HTR-8/SVneo (cell line): ENCODE data around the gene FRMD3.
A peak's percentile ranks its signal among the peaks of the same experiment; 100 is the strongest.
"Not testable (repeated sequence)": the region's sequence is repeated elsewhere in the genome, so short reads cannot be mapped to it uniquely, and the experiment has no call there.

Experiments used
- DNase-seq: peaks from one replicate; pipeline ENCODE4 v3.0.0; 2011; ENCODE audit warnings: low spot score, mixed read lengths; ENCODE audit not compliant: insufficient read length
- FAIRE-seq: peaks from 2 replicates; lab custom pipeline; 2011; peaks lifted over from hg19 to GRCh38; lab: Jason Lieb, UNC

FRMD3 gene

DNA sequence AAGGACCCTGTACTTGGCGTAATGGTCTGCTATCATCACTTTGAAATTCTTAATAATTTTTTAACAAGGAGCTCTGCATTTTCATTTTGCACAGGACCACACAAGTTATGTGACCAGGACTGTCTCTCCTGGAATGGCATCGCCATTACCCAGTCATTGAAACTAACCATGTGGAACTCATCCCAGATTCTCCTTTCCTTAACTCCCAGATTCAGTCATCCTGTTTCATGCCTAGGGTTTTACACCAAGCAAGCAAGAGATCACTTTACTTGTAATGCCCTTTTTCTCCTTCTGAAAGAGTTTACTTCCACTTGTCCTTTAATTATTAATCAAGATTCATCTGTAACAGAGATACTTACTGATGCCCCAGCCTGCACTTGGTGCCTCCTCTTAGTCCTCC lies 12.0 kb downstream of the FRMD3 start:
- DNase-seq, result no peak
- FAIRE-seq, result no peak

DNA sequence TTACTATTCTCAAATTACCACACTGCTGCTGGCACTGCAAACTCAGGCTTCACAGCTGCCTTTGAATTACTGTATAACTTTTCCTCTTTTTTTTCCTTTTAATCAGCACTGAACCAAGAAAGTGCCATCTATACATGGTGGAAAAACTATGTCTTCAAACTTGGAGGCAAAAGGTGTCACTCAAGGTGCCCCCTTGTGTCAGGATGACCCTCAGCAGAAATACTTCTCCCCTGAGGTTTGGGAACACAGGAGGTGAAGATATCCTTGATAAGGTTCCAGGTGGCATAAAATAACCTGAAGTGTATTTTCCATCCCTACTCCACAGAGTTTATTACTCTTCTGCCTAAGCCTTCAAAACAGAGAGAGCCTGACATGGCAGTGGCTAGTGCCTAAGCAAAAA lies 14.5 kb downstream of the FRMD3 start:
- DNase-seq (no peak), FAIRE-seq (no peak)

GRCh38 chr9:83521411-83521810 lies 16.8 kb downstream of the FRMD3 start:
- no peak for FAIRE-seq
- no peak for DNase-seq

- DNase-seq (no peak), FAIRE-seq (no peak)
Measured at GRCh38 chr9:83521011-83521410, 17.2 kb downstream of the FRMD3 start.

DNA sequence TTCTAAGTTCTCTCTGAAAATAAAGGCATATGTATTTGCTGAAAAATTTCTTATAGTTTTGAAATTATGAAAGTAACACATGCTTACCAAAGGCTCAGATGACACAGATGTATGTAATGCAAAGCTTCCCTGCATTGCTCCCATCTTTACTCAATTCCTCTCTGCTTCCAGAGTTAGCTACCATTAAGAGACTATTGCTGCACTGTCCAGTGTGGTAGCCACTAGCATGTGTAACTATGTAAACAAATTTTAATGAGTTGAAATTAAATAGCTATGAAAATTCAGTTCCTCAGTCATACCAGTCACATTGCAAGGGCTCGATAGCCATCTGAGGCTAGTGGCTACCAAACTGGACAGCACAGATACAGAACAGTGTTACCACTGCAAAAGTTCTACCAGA lies 17.9 kb downstream of the FRMD3 start:
- DNase-seq (no peak), FAIRE-seq (no peak)

GRCh38 chr9:83517980-83518379 lies 20.2 kb downstream of the FRMD3 start:
- FAIRE-seq, DNase-seq: not testable (repeated sequence)

GRCh38 chr9:83514767-83515166 lies 23.4 kb downstream of the FRMD3 start:
- DNase-seq (no peak), FAIRE-seq (no peak)

DNA sequence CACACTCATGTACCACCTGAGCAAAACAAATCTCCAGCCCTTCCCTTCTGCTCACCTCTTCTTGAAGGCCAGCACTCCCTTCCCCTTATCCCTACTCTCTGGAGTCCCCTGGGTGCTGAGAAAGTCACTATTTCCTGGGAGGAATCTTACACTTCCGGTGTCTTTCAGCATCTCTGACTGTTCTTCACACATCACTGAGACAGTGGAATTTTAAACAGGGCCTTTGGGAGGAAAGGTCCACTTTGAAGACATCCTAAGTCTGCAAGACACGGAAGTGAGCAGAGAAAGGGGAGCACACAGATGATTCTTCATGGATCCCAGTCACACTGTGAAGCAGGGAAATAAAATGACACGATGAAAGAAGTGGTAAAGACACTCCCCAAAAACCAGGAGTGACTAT lies 25.6 kb downstream of the FRMD3 start:
- DNase-seq (no peak), FAIRE-seq (no peak)

DNA sequence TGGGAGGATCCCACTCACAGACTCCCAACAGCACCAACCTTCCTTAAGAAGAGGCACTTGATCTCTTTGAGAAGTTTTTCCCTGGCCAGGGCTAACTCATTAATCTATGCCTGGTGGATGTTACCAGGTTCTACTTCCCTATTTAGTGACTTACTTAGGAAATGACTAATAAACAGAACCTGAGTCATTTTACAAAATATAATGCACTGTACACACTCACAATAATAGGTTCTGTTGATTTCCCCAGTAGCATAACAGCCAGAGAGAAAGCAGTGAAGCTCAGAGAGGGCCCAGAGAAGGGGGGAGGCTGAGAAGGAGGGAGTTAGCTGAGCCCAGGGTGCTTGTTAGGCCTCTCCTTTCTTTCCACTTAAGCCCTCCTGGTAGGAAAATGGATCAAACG lies 27.1 kb downstream of the FRMD3 start:
- no peak for DNase-seq
- FAIRE-seq, result no peak

- peak; percentile 26 for DNase-seq
- FAIRE-seq, result no peak
Measured at GRCh38 chr9:83509402-83509801, 28.8 kb downstream of the FRMD3 start.

- DNase-seq, result no peak
Measured at GRCh38 chr9:83508067-83508466, 30.1 kb downstream of the FRMD3 start.

GRCh38 chr9:83505282-83505681 lies 32.9 kb downstream of the FRMD3 start:
- DNase-seq (no peak), FAIRE-seq (no peak)

More at GRCh38 chr9:83508067-83508466, 30.1 kb downstream of the FRMD3 start:
- FAIRE-seq, result no peak

- no peak for DNase-seq
- FAIRE-seq, result no peak
Measured at GRCh38 chr9:83503866-83504265, 34.3 kb downstream of the FRMD3 start.

DNA sequence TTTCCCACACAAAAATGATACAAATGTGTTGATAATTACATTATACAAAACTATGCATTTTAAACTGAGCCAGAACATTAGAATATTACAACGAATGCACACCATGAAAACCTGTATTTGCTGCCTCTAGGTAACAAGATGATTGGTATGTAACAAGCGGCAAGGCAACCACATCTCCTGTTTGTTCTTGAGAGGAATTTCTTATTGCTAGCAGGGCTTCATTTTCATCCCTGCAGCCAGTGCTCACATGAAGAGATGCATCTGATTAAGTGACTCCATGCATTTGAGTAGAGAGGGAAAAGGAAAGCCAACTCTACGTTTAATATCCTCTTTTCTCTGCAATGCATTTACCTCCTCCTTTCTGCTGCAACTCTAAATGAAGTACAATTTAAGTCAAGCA lies 36.6 kb downstream of the FRMD3 start:
- FAIRE-seq (no peak), DNase-seq (no peak)

DNA sequence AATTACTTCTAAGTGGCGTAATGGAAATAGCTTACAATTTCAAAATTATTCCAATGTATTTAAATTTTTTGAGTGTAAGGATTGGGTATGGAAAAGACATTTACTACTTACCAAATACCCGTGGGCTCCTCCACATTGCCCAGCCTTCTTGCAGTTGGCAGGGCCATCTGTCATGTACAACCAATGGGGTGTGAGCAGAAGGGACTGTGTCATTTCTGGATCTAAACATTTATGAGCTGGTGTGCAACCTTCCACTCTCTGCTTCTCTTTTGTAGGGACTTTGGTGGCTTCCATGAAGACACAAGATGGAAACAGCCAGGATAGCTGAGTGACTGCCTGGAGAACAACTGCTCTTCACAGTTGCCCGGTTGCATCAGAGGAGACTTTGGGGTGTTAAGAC lies 40.8 kb downstream of the FRMD3 start:
- DNase-seq (no peak), FAIRE-seq (peak; percentile 40)

DNA sequence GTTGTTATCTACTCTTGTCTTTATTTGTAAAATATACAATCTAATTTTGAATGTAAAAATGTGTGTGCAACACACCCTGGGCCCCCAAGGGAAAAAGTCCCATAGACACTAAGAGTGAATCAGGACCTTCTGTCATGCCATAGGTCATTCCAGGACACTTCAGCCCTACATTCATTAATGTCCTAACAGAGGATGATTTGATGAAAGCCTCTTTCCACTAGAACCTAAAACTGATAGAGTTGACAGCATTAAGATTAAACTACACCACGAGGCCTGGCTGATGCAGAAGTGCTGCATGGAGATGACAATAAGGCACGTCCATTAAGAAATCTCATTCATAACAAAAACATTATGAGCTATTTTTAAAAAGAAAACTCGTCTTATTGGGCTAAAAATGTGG lies 46.2 kb downstream of the FRMD3 start:
- FAIRE-seq, result no peak
- no peak for DNase-seq

DNA sequence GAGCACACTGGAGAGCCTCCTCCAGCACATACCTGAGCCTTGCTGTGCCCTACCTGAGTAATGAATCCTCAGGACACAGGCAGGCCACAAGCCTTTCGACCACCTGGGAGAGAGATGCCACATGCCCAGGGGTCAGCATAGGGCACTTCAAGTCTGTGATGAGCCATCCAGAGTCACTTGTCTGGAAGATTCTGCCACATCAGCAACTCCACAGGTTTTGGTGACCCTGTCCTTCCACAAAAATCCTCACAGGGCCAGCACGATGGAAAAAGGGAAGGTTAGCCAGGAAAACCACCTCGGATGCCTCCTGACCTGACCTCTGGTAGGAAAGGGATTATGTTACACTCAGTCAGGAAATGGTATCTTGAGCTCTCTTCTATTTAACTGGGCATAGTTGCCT lies 46.8 kb downstream of the FRMD3 start:
- no peak for DNase-seq

GRCh38 chr9:83489961-83490360 lies 48.2 kb downstream of the FRMD3 start:
- no peak for FAIRE-seq
- DNase-seq, result no peak

More for the DNA sequence above, 46.8 kb downstream of the FRMD3 start:
- no peak for FAIRE-seq

DNA sequence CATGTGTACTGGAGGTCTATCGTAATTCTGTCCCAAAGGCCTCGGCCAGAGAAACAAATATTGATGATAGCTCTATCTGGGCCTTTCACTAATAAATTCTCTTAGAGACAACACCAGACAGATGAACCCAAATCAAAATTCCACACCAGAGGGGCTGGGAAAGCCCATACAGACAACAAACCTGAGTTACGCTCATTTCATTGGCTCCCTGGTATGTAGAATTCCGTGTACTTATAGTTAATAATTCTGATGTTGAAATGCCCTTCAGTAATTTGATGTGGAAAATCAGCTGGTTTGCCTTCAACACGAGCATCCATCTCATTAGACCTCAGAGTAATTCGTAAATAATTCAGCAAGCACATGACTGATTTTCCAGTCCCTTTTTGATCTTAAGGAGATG lies 53.2 kb downstream of the FRMD3 start:
- FAIRE-seq, result no peak
- no peak for DNase-seq

DNA sequence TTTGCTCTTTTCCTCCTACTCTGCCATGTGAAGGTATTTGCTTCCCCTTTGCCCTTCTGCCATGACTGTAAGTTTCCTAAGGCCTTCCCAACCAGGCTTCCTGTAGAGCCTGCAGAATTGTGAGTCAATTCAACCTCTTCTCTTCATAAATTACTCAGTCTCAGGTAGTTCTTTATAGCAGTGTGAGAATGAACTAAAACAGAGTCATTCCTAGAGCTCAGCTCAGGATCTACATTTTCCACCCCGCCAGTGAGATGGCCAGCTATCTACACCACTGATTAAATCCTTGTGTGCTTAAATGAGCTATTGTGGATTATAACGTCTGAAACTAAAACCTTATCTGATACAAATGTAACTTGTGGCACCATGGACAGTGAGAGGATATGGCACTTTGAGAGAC lies 55.0 kb downstream of the FRMD3 start:
- FAIRE-seq, result no peak
- DNase-seq, result no peak

DNA sequence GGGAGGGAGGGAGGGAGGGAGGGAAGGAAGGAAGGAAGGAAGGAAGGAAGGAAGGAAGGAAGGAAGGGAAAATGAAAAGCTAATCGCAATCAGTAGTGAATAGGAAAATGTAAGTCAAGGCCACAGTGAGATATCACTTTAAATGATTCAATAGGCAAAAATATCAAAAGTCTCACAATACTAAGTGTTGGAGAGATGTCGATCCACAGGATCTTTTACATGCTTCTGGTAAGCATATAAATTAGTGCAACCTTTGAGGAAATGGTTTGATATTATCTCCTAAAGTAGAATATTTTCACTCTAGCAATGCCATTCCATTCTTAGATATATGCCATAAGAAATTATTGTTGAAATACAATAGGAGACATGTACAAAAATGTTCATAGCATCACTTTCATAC lies 58.4 kb downstream of the FRMD3 start:
- no peak for FAIRE-seq
- DNase-seq, result no peak

DNA sequence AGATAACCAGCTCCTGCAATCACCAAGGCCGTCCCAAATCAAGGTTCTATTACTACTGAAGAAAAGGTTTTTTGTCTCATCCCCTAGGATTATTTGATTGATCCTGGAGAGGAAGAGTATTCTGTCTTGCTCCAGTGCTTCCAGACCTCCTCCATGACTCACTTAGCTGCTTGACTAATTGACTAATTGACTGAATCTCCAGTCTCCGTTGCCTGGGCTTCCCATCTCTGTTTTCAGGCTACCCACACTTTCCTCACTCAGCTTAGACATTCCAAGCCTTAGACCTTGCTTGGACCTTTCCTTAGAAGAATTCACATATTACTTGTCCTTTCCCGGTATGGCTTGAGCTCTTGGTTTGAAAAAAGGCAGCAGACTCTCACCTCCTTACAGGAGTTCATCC lies 60.6 kb downstream of the FRMD3 start:
- no peak for DNase-seq
- no peak for FAIRE-seq

DNA sequence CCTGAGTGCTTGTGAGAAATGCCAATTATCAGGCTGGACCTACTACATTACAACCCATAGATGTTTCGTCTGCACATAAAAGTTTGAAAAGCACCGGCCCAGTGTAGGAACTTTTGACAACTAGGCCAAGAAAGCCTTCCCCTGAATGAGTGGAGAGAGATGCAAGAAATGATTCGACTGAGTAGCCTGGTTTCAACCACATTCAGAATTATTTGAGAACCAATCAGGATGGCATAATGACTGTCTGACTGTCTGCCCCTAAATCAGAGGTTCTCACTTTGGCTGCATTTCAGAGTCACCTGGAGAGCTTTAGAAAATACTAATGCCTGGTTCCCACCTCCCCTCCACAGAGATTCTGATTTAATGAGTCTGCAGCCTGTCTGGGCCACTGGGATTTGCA lies 61.1 kb downstream of the FRMD3 start:
- FAIRE-seq, result no peak
- DNase-seq, result no peak
